ENCODE measurements around the gene OGDH.
"Not testable (repeated sequence)": the region's sequence is repeated elsewhere in the genome, so short reads cannot be mapped to it uniquely, and the experiment has no call there.

OGDH gene

DNA sequence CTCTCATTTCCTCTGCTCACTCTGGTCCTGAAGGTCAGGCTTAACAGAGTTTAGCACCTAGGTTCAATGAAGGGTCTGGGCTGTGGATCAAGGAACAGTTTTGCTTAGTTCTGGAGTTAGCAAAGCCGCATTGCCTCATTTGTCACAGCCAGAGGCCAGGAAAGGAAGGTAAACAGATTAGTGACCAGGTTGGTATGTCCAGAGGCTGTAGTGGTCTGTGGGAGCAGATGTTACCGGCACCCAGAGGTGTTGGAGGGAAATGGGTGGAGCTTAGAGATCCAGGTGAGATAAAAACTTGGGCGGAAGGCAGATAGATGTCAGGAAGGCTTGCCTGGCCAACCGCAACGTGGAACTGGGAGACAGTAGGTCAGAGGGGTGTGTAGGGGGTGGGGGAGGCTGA is 105.6 kb downstream of the OGDH start:
- DNase-seq (ENCODE audit: low read depth, low spot score): no peak
- H3K4me3 ChIP-seq (ENCODE audit: low read length): no peak overlapping the region

- no peak overlapping the region for H3K4me3 ChIP-seq (ENCODE audit: low read length)
- no peak for DNase-seq (ENCODE audit: low read depth, low spot score)
Measured at GRCh38 chr7:44713141-44713540, 106.7 kb downstream of the OGDH start.

GRCh38 chr7:44713680-44714335 is 107.4 kb downstream of the OGDH start:
- DNase-seq (ENCODE audit: low read depth, low spot score): no peak
- no peak overlapping the region for H3K4me3 ChIP-seq (ENCODE audit: low read length)

DNA sequence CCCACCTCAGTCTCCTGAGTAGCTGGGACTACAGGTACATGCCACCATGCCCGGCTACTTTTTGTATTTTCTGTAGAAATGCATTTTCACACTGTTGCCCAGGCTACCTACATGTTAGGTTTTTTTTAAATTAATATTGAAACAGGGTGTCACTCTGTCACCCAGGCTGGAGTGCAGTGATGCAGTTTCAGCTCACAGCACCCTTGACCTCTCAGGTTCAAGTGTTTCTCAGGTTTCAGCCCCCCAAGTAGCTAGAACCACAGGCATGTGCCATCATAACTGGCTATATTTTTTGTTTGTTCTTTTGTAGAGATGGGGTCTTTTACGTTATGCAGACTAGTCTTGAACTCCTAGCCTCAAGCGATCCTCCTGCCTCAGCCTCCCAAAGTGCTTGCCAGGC is 109.8 kb downstream of the OGDH start:
- H3K4me3 ChIP-seq (ENCODE audit: low read length): no peak overlapping the region
- DNase-seq (ENCODE audit: low read depth, low spot score): no peak

GRCh38 chr7:44720301-44720700 is 113.9 kb downstream of the OGDH start:
- no peak overlapping the region for H3K4me3 ChIP-seq (ENCODE audit: low read length)
- DNase-seq (ENCODE audit: low read depth, low spot score): no peak

- no peak overlapping the region for H3K4me3 ChIP-seq (ENCODE audit: low read length)
- no peak for DNase-seq (ENCODE audit: low read depth, low spot score)
Measured at GRCh38 chr7:44724276-44724675, 117.8 kb downstream of the OGDH start.

- H3K4me3 ChIP-seq (ENCODE audit: low read length); DNase-seq (ENCODE audit: low read depth, low spot score): not testable (repeated sequence)
Measured at GRCh38 chr7:44726250-44726649, 119.8 kb downstream of the OGDH start.

DNA sequence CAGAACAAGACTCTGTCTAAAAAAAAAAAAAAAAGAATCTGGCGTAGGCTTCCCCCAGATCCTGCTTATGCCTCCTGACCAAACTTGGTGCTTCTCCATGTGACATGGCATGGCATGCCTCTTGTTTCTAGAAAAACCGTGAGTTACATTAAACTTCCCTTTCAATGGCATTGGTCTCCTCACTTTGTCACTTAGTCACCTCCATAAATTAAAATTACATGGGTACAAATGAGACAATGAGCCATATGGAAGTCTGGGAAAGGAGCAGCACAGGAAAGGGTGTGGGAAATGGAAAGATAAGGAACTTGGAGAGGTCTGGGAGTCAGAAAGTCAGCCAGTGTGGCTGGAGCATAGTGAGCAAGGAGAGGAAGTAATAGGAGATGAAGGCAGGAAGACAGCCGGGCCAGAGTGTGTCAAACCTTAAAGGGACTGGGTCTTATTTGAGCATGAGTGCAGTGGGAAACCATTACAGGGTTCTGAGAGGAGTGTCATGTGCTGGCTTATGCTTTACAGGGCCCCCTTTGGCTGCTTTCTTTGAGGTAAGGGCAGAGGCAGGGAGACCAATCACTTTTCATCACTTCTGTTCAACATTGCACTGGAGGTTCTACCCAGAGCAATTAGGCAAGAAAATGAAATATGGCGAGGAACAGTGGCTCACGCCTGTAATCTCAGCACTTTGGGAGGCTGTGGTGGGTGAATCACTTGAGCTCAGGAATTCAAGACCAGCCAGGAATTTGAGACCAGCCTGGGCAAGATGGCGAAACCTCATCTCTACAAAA is 120.9 kb downstream of the OGDH start:
- H3K4me3 ChIP-seq (ENCODE audit: low read length): no peak overlapping the region
- no peak for DNase-seq (ENCODE audit: low read depth, low spot score)

DNA sequence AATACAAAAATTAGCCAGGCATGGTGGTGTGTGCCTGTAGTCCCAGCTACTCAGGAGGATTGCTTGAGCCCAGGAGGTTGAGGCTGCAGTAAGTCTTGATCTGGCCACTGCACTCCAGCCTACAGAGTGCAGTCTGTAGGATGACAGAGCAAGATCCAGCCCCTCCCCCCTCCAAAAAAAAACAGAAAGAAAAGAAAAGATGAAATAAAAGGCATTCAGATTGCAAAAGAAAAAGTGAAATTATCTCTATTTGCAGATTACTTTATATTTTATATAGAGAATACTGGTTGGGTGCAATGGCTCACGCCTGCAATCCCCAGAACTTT is 121.5 kb downstream of the OGDH start:
- no peak for DNase-seq (ENCODE audit: low read depth, low spot score)
- H3K4me3 ChIP-seq (ENCODE audit: low read length): no peak overlapping the region

GRCh38 chr7:44729949-44730590 is 123.6 kb downstream of the OGDH start:
- DNase-seq (ENCODE audit: low read depth, low spot score): no peak
- no peak overlapping the region for H3K4me3 ChIP-seq (ENCODE audit: low read length)

GRCh38 chr7:44732971-44733370 is 126.5 kb downstream of the OGDH start:
- not testable (repeated sequence) for H3K4me3 ChIP-seq (ENCODE audit: low read length); DNase-seq (ENCODE audit: low read depth, low spot score)

DNA sequence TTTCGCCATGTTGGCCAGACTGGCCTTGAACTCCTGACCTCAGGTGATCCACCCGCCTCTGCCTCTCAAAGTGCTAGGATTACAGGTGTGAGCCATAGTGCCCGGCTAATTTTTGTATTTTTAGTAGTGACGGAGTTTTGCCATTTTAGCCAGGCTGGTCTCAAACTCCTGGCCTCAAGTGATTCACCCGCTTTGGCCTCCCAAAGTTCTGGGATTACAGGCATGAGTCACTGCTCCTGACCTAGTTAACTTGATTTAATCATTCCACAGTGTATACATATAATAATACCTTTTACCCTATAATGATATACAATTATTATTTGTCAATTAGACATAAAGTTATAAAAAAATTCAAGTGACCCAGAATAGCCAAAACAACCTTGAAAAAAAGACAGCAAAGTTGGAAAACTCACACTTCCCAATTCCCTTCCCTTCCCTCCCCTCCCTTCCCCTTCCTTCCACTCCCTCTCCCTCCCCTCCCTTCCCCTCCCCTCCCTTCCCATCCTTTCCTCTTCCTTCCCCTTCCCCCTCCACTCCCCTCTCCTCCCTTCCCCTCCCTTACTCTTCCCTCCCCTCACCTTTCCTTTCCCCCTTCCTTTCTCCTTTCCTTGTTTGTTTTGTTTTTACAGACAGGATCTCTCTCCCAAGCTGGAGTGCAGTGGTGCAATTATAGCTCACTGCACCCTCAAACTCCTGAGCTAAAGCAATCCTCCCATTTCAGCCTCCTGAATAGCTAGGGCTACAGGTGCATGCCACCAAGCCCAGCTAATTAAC is 127.5 kb downstream of the OGDH start:
- no peak overlapping the region for H3K4me3 ChIP-seq (ENCODE audit: low read length)
- DNase-seq (ENCODE audit: low read depth, low spot score): no peak

GRCh38 chr7:44735403-44736165 is 129.2 kb downstream of the OGDH start:
- no peak overlapping the region for H3K4me3 ChIP-seq (ENCODE audit: low read length)
- no peak for DNase-seq (ENCODE audit: low read depth, low spot score)

DNA sequence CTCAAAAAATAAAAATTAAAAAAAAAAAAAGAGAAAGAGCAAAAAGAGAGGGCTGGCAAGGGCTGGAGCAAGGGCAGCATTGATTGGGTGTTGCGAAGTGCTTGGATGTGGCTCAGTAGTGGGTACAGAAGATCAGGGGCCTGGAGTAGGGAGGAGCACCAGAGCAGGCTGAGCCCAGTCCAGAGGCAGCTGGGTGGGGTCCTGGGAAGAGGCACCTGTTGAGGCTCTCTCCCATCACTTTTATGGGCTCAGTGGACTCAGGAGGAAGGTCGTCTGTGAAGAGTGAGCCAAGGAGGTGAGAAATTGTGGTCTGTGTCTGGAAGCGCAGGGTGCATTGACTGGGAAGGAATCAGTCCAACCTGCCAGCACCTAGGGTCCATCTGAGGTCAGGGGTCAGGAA is 130.5 kb downstream of the OGDH start:
- H3K4me3 ChIP-seq (ENCODE audit: low read length): no peak overlapping the region
- DNase-seq (ENCODE audit: low read depth, low spot score): no peak

DNA sequence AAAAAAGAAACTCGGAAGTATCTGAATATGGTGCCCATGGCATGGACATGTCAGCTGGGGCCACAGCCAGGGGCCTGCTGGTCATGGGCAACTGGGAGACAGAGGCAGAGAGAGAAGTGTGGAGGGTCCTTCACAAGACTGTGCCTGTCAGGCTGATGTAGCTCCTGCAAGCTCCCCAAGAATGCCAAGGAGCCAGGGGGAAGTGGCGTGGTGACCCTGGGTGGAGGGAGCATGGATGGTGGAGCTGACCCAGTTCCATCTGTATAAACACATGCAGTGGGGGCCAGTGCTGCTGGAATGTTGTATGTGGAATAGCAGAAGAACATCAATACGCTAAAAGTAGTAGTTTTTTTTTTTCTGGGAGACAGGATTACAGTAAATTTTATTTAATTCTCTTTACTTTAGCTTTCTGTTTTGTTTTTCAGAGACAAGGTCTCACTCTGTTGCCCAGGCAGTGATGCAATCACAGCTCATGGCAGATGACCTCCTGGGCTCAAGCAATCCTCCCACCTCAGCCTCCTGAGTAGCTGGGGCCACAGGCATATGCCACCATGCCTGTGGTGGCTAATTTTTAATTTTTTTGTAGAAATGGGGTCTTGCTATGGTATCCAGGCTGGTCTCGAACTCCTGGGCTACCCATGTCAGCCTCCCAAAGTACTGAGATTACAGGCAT is 131.8 kb downstream of the OGDH start:
- no peak overlapping the region for H3K4me3 ChIP-seq (ENCODE audit: low read length)
- DNase-seq (ENCODE audit: low read depth, low spot score): no peak

GRCh38 chr7:44738876-44739665 is 132.6 kb downstream of the OGDH start:
- H3K4me3 ChIP-seq (ENCODE audit: low read length): no peak overlapping the region
- DNase-seq (ENCODE audit: low read depth, low spot score): no peak

GRCh38 chr7:44740055-44740454 is 133.6 kb downstream of the OGDH start:
- DNase-seq (ENCODE audit: low read depth, low spot score): no peak
- H3K4me3 ChIP-seq (ENCODE audit: low read length): no peak overlapping the region

GRCh38 chr7:44743750-44744149 is 137.3 kb downstream of the OGDH start:
- no peak for DNase-seq (ENCODE audit: low read depth, low spot score)
- H3K4me3 ChIP-seq (ENCODE audit: low read length): no peak overlapping the region

Measured in Jurkat, Clone E6-1 (cell line).